ENCODE measurements around the gene DELE1. TPM values are rescaled to one million over a fixed set of nuclear protein-coding genes. Genes with fewer than 3 reads are reported as not detected.

DELE1 gene
- total RNA-seq, 1 experiment from 2014 or later, result 81.5 TPM

DNA sequence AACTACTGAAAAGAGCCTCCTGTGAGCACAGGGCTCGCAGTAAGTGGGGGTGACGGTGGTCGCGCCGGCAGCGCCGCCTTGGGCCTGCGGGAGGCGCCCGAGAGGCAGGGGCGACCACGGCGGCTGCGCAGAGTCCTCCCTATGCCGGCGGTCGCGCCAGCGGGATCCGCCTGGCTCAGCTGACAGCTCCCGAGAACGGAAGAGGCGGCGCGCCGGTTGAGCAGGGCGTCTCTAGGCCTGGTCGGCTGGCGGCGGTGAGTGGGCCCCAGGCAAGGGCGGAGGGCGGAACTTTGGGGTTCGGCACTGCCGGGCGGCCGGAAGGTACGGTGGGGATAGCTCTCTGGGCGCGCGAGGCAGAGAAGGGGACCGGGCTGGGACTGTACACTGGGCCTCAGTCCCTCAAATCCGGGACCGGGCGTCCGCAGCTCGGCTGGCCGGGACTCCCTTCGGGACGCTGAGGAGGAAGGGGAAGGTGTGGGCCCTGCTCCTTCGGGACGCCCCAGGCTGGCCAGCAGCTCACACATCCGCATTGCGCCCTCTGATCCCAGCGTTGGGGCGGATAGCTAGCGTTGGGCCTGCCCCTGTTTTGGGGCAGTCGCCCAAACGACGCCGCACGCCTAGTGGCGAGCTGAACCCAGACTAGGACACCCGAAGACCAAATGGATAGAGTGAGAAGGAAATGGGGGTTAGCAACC is 45.4 kb downstream of the DELE1 start, which contains the start of gene RNF14 (continued):
- TF ChIP-seq KAT7 (CRISPR knock-in tag; IDR thresholded peaks at IDR 0.05; ENCODE audit: borderline replicate concordance) (0 out of 2 replicates have a peak, but pooled peaks have one; percentile 63), MYBL2 (CRISPR knock-in tag; IDR thresholded peaks at IDR 0.05) (no peak; the same call in 1 of the 2 replicates), NFE2L1 (CRISPR knock-in tag; IDR thresholded peaks at IDR 0.05) (peak; percentile 9; the same call in 1 of the 2 replicates), CREM (CRISPR knock-in tag; IDR thresholded peaks at IDR 0.05) (no peak), SP1 (CRISPR knock-in tag; conservative IDR thresholded peaks at IDR 0.05) (peak; percentile 73), ZNF138 (CRISPR knock-in tag; conservative IDR thresholded peaks at IDR 0.05) (no peak), JUN (CRISPR knock-in tag; IDR thresholded peaks at IDR 0.05) (no peak), FOXK1 (CRISPR knock-in tag; IDR thresholded peaks at IDR 0.05) (peak; percentile 43; the same call in 1 of the 2 replicates), ZBTB21 (CRISPR knock-in tag; IDR thresholded peaks at IDR 0.05; ENCODE audit: borderline replicate concordance) (no peak), JAZF1 (CRISPR knock-in tag; IDR thresholded peaks at IDR 0.05) (no peak), HMGA2 (CRISPR knock-in tag; IDR thresholded peaks at IDR 0.05) (no peak)
- TF ChIP-seq, protein P1, sequence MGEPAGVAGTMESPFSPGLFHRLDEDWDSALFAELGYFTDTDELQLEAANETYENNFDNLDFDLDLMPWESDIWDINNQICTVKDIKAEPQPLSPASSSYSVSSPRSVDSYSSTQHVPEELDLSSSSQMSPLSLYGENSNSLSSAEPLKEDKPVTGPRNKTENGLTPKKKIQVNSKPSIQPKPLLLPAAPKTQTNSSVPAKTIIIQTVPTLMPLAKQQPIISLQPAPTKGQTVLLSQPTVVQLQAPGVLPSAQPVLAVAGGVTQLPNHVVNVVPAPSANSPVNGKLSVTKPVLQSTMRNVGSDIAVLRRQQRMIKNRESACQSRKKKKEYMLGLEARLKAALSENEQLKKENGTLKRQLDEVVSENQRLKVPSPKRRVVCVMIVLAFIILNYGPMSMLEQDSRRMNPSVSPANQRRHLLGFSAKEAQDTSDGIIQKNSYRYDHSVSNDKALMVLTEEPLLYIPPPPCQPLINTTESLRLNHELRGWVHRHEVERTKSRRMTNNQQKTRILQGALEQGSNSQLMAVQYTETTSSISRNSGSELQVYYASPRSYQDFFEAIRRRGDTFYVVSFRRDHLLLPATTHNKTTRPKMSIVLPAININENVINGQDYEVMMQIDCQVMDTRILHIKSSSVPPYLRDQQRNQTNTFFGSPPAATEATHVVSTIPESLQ (CRISPR knock-in tag; IDR thresholded peaks at IDR 0.05), result no peak
- TF ChIP-seq, protein P2, sequence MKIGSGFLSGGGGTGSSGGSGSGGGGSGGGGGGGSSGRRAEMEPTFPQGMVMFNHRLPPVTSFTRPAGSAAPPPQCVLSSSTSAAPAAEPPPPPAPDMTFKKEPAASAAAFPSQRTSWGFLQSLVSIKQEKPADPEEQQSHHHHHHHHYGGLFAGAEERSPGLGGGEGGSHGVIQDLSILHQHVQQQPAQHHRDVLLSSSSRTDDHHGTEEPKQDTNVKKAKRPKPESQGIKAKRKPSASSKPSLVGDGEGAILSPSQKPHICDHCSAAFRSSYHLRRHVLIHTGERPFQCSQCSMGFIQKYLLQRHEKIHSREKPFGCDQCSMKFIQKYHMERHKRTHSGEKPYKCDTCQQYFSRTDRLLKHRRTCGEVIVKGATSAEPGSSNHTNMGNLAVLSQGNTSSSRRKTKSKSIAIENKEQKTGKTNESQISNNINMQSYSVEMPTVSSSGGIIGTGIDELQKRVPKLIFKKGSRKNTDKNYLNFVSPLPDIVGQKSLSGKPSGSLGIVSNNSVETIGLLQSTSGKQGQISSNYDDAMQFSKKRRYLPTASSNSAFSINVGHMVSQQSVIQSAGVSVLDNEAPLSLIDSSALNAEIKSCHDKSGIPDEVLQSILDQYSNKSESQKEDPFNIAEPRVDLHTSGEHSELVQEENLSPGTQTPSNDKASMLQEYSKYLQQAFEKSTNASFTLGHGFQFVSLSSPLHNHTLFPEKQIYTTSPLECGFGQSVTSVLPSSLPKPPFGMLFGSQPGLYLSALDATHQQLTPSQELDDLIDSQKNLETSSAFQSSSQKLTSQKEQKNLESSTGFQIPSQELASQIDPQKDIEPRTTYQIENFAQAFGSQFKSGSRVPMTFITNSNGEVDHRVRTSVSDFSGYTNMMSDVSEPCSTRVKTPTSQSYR (CRISPR knock-in tag; IDR thresholded peaks at IDR 0.05), result 0 out of 2 replicates have a peak, but pooled peaks have one; percentile 39

DNA sequence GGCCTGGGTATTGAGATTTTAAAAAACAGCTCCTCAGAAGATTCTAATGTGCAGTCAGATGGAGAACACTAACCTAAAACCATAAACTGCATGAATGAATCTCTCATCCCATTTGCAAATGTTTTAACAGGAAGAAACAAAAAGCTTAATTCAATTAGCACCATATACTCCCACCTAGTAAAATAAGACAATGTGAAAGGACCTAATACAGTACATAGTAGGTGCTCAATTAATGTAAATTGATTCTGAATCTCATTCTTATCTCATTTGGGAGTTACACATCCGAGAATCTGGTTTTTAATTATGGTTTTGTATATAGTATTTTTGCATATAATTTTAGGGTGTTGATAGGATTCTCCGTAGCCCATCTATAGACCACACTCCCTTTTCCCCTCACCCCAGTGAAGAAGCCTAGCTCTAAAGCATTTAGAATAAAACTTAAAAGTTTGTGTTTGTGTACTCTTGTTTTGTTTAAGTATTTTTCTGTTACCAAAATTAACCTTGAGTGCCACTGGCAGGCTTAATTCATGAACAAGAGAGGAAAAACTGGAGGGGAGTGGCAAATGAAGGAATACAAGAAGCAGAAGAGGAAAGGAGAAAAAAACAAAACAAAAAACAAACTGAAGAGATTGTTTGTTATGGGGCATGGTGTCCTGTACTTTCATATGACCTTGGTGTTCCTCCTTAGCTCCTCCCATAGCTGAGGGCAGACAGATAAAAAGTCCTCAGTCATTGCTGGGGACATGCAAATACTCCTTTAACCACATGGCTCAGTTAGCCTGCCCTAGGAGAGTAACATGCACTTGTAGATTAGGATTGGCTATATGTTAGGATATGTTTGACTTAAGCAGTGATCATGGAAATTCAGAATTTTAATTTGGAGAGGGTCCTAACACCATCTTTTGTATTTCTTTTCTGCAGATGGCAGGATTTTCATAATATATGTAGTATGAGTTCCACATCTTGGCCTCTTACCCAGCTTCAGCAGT is 46.4 kb downstream of the DELE1 start:
- ATAC-seq, result no peak
- Mint-ChIP-seq H3K4me1 (peaks cover 19% of the 10 kb centered on the region), H3K4me3 (peak overlapping the region; percentile 80), H3K27ac (peak overlapping the region; percentile 92), H3K27me3 (ENCODE audit: low read depth) (no peaks in the 10 kb centered on the region), H3K36me3 (peaks cover 23% of the 10 kb centered on the region), H3K9me3 (no peaks in the 10 kb centered on the region)
- POLR2A ChIA-PET, result interaction anchor here (1.0 to 1.7 kb wide), 10 partner anchors 9 to 289 kb away, joined by 3 to 8 read pairs (median 4); partner anchors contain the start of genes DELE1, GNPDA1 and PCDH1
- no peak for DNase-seq (ENCODE audit: low spot score)
- CTCF ChIA-PET, result interaction anchor here (0.7 to 4.7 kb wide), 47 partner anchors 11 to 685 kb away, joined by 3 to 76 read pairs (median 5); partner anchors contain the start of genes ARAP3, DELE1, DIAPH1 and FCHSD1
- TF ChIP-seq, protein P3, sequence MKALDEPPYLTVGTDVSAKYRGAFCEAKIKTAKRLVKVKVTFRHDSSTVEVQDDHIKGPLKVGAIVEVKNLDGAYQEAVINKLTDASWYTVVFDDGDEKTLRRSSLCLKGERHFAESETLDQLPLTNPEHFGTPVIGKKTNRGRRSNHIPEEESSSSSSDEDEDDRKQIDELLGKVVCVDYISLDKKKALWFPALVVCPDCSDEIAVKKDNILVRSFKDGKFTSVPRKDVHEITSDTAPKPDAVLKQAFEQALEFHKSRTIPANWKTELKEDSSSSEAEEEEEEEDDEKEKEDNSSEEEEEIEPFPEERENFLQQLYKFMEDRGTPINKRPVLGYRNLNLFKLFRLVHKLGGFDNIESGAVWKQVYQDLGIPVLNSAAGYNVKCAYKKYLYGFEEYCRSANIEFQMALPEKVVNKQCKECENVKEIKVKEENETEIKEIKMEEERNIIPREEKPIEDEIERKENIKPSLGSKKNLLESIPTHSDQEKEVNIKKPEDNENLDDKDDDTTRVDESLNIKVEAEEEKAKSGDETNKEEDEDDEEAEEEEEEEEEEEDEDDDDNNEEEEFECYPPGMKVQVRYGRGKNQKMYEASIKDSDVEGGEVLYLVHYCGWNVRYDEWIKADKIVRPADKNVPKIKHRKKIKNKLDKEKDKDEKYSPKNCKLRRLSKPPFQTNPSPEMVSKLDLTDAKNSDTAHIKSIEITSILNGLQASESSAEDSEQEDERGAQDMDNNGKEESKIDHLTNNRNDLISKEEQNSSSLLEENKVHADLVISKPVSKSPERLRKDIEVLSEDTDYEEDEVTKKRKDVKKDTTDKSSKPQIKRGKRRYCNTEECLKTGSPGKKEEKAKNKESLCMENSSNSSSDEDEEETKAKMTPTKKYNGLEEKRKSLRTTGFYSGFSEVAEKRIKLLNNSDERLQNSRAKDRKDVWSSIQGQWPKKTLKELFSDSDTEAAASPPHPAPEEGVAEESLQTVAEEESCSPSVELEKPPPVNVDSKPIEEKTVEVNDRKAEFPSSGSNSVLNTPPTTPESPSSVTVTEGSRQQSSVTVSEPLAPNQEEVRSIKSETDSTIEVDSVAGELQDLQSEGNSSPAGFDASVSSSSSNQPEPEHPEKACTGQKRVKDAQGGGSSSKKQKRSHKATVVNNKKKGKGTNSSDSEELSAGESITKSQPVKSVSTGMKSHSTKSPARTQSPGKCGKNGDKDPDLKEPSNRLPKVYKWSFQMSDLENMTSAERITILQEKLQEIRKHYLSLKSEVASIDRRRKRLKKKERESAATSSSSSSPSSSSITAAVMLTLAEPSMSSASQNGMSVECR (CRISPR knock-in tag; IDR thresholded peaks at IDR 0.05; ENCODE audit: borderline replicate concordance), result no peak
- TF ChIP-seq ZNF671 (CRISPR knock-in tag; IDR thresholded peaks at IDR 0.05) (no peak), MYBL2 (CRISPR knock-in tag; IDR thresholded peaks at IDR 0.05) (no peak), TEAD1 (CRISPR knock-in tag; IDR thresholded peaks at IDR 0.05) (no peak)
- TF ChIP-seq, protein P4, sequence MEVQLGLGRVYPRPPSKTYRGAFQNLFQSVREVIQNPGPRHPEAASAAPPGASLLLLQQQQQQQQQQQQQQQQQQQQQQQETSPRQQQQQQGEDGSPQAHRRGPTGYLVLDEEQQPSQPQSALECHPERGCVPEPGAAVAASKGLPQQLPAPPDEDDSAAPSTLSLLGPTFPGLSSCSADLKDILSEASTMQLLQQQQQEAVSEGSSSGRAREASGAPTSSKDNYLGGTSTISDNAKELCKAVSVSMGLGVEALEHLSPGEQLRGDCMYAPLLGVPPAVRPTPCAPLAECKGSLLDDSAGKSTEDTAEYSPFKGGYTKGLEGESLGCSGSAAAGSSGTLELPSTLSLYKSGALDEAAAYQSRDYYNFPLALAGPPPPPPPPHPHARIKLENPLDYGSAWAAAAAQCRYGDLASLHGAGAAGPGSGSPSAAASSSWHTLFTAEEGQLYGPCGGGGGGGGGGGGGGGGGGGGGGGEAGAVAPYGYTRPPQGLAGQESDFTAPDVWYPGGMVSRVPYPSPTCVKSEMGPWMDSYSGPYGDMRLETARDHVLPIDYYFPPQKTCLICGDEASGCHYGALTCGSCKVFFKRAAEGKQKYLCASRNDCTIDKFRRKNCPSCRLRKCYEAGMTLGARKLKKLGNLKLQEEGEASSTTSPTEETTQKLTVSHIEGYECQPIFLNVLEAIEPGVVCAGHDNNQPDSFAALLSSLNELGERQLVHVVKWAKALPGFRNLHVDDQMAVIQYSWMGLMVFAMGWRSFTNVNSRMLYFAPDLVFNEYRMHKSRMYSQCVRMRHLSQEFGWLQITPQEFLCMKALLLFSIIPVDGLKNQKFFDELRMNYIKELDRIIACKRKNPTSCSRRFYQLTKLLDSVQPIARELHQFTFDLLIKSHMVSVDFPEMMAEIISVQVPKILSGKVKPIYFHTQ (CRISPR knock-in tag; IDR thresholded peaks at IDR 0.05), result no peak
- TF ChIP-seq, protein P5, sequence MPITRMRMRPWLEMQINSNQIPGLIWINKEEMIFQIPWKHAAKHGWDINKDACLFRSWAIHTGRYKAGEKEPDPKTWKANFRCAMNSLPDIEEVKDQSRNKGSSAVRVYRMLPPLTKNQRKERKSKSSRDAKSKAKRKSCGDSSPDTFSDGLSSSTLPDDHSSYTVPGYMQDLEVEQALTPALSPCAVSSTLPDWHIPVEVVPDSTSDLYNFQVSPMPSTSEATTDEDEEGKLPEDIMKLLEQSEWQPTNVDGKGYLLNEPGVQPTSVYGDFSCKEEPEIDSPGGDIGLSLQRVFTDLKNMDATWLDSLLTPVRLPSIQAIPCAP (CRISPR knock-in tag; IDR thresholded peaks at IDR 0.05), result no peak
- TF ChIP-seq, protein P6, sequence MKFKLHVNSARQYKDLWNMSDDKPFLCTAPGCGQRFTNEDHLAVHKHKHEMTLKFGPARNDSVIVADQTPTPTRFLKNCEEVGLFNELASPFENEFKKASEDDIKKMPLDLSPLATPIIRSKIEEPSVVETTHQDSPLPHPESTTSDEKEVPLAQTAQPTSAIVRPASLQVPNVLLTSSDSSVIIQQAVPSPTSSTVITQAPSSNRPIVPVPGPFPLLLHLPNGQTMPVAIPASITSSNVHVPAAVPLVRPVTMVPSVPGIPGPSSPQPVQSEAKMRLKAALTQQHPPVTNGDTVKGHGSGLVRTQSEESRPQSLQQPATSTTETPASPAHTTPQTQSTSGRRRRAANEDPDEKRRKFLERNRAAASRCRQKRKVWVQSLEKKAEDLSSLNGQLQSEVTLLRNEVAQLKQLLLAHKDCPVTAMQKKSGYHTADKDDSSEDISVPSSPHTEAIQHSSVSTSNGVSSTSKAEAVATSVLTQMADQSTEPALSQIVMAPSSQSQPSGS (CRISPR knock-in tag; IDR thresholded peaks at IDR 0.05; ENCODE audit: borderline replicate concordance, low read depth), result no peak
